DOHH2 (cell line): ENCODE measurements around the gene PRSS16.

Experiments used
- H3F3A ChIP-seq: fragments of 200-600 bp; sonication (generic), shearing (Covaris generic); 2 replicates; pipeline ENCODE4 v1.6.0; 2016; ENCODE audit warnings: antibody characterized with exemption, mild to moderate bottlenecking; ENCODE audit not compliant: control insufficient read depth, insufficient read depth
- H3K27ac ChIP-seq: fragments of 200-600 bp; sonication (generic); 2 replicates; pipeline ENCODE4 v1.5.1; 2014; ENCODE audit warnings: low read depth, mild to moderate bottlenecking, low read length, moderate library complexity
- H3K27me3 ChIP-seq: fragments of 200-600 bp; sonication (generic); 2 replicates; pipeline ENCODE4 v1.6.1; 2014; ENCODE audit warnings: mild to moderate bottlenecking, low read length, mixed read lengths; ENCODE audit not compliant: control insufficient read depth
- H3K36me3 ChIP-seq: fragments of 200-600 bp; sonication (generic); 2 replicates; pipeline ENCODE4 v1.6.1; 2014; ENCODE audit warnings: mild to moderate bottlenecking, low read length, moderate library complexity, mixed read lengths; ENCODE audit not compliant: control insufficient read depth
- H3K4me1 ChIP-seq: fragments of 200-600 bp; sonication (generic); 2 replicates; pipeline ENCODE4 v1.6.1; 2014; ENCODE audit warnings: mild to moderate bottlenecking, low read length, mixed read lengths; ENCODE audit not compliant: control insufficient read depth
- H3K4me2 ChIP-seq: fragments of 200-600 bp; sonication (generic); 2 replicates; pipeline ENCODE4 v1.6.0; 2014; ENCODE audit warnings: mild to moderate bottlenecking, low read length, moderate library complexity
- H3K4me3 ChIP-seq: fragments of 200-600 bp; sonication (generic); 2 replicates; pipeline ENCODE4 v1.5.1; 2014; ENCODE audit warnings: mild to moderate bottlenecking, low read length, mixed read lengths
- H3K79me2 ChIP-seq: fragments of 200-600 bp; sonication (generic); 2 replicates; pipeline ENCODE4 v1.6.1; 2014; ENCODE audit warnings: mild to moderate bottlenecking, low read length, mixed read lengths; ENCODE audit not compliant: control insufficient read depth
- H3K9me2 ChIP-seq: fragments of 200-600 bp; sonication (generic); replicated peaks from 2 replicates; pipeline ENCODE4 v1.6.1; 2014; ENCODE audit warnings: mild to moderate bottlenecking, low read length, mixed read lengths; ENCODE audit not compliant: control insufficient read depth
- H3K9me3 ChIP-seq: fragments of 200-600 bp; sonication (generic); 2 replicates; pipeline ENCODE4 v1.6.1; 2014; ENCODE audit warnings: antibody characterized with exemption, low read length, mixed read lengths; ENCODE audit not compliant: control insufficient read depth, insufficient read depth
- H4K20me1 ChIP-seq: fragments of 200-600 bp; sonication (generic); 2 replicates; pipeline ENCODE4 v1.6.0; 2014; ENCODE audit warnings: low read depth, mild to moderate bottlenecking, antibody characterized with exemption, low read length, moderate library complexity; ENCODE audit not compliant: control insufficient read depth, insufficient read depth
- CTCF ChIP-seq: fragments of 200-600 bp; sonication (generic); IDR thresholded peaks from one replicate; pipeline ENCODE4 v1.5.1; 2014; ENCODE audit warnings: antibody characterized with exemption, mild to moderate bottlenecking, low read depth, low read length; ENCODE audit not compliant: poor library complexity, severe bottlenecking
- EZH2phosphoT487 ChIP-seq: fragments of 200-600 bp; sonication (generic); IDR thresholded peaks from 2 replicates; pipeline ENCODE4 v1.6.1; 2017; ENCODE audit warnings: borderline replicate concordance, mild to moderate bottlenecking, antibody characterized with exemption, low read length, moderate library complexity, mixed read lengths

The PRSS16 gene

GRCh38 chr6:27303613-27304272 is 56.2 kb downstream of the PRSS16 start:
- no peaks in the 10 kb centered on the region for H3K79me2 ChIP-seq
- H3K27ac ChIP-seq = no peak overlapping the region
- no peaks in the 10 kb centered on the region for H3K4me1 ChIP-seq
- no peak overlapping the region for H3K4me2 ChIP-seq
- no peak overlapping the region for H3K4me3 ChIP-seq
- no peaks in the 10 kb centered on the region for H3F3A ChIP-seq
- TF ChIP-seq EZH2phosphoT487 (no peak), CTCF (no peak)
- no peaks in the 10 kb centered on the region for H3K9me2 ChIP-seq
- H3K36me3 ChIP-seq = no peaks in the 10 kb centered on the region
- H4K20me1 ChIP-seq = no peaks in the 10 kb centered on the region
- H3K27me3 ChIP-seq = 0 out of 2 replicates have a peak, but pooled peaks cover 3% of the 10 kb centered on the region
- H3K9me3 ChIP-seq = no peaks in the 10 kb centered on the region
